HEK293 (cell line): ENCODE data around the gene LGI4.

Source experiments
- FEZF1 ChIP-seq: fragments of 450-650 bp; formaldehyde crosslinking; IDR thresholded peaks from 2 replicates; pipeline ENCODE4 v1.5.1; 2016; ENCODE audit warnings: missing biosample characterization, missing genetic modification characterization
- GLI4 ChIP-seq: fragments of 450-650 bp; formaldehyde crosslinking; IDR thresholded peaks from 2 replicates; pipeline ENCODE4 v1.5.1; 2016; ENCODE audit warnings: missing biosample characterization, missing genetic modification characterization
- HIC1 ChIP-seq: fragments of 450-650 bp; formaldehyde crosslinking; IDR thresholded peaks from 2 replicates; pipeline ENCODE4 v1.5.1; 2016; ENCODE audit warnings: missing biosample characterization, missing genetic modification characterization
- HOXA7 ChIP-seq: sonication (generic); formaldehyde crosslinking; IDR thresholded peaks from 2 replicates; pipeline ENCODE4 v1.8.1; 2022; ENCODE audit warnings: missing genetic modification reagents, borderline replicate concordance
- PBX3 ChIP-seq: sonication (generic); formaldehyde crosslinking; IDR thresholded peaks from 2 replicates; pipeline ENCODE4 v1.8.1; 2022; ENCODE audit warnings: mild to moderate bottlenecking, moderate library complexity, missing genetic modification reagents
- RBAK ChIP-seq: fragments of 450-650 bp; formaldehyde crosslinking; IDR thresholded peaks from 2 replicates; pipeline ENCODE4 v1.5.1; 2016; ENCODE audit warnings: missing biosample characterization, missing genetic modification characterization
- SP7 ChIP-seq: fragments of 450-650 bp; formaldehyde crosslinking; IDR thresholded peaks from 2 replicates; pipeline ENCODE4 v1.5.1; 2016; ENCODE audit warnings: missing biosample characterization, missing genetic modification characterization
- ZBTB17 ChIP-seq: fragments of 450-650 bp; formaldehyde crosslinking; IDR thresholded peaks from 2 replicates; pipeline ENCODE4 v1.5.1; 2016; ENCODE audit warnings: missing biosample characterization, missing genetic modification characterization
- ZBTB20 ChIP-seq: fragments of 450-650 bp; formaldehyde crosslinking; IDR thresholded peaks from 2 replicates; pipeline ENCODE4 v1.5.1; 2016; ENCODE audit warnings: missing biosample characterization, missing genetic modification characterization
- ZBTB26 ChIP-seq: fragments of 450-650 bp; formaldehyde crosslinking; optimal IDR thresholded peaks from 2 replicates; pipeline ENCODE3; 2016; ENCODE audit warnings: missing biosample characterization, mild to moderate bottlenecking, missing genetic modification characterization
- ZEB2 ChIP-seq: fragments of 450-650 bp; formaldehyde crosslinking; IDR thresholded peaks from 2 replicates; pipeline ENCODE4 v1.5.1; 2016; ENCODE audit warnings: missing biosample characterization, missing genetic modification characterization
- ZNF133 ChIP-seq: fragments of 450-650 bp; formaldehyde crosslinking; IDR thresholded peaks from 2 replicates; pipeline ENCODE4 v1.5.1; 2016; ENCODE audit warnings: missing biosample characterization, missing genetic modification characterization
- ZNF202 ChIP-seq: fragments of 450-650 bp; formaldehyde crosslinking; IDR thresholded peaks from 2 replicates; pipeline ENCODE4 v1.5.1; 2016; ENCODE audit warnings: missing biosample characterization, missing genetic modification characterization, borderline replicate concordance
- ZNF248 ChIP-seq: fragments of 450-650 bp; formaldehyde crosslinking; IDR thresholded peaks from 2 replicates; pipeline ENCODE4 v1.5.1; 2017; ENCODE audit warnings: missing biosample characterization, missing genetic modification characterization
- ZNF350 ChIP-seq: fragments of 450-650 bp; formaldehyde crosslinking; IDR thresholded peaks from 2 replicates; pipeline ENCODE4 v1.5.0; 2017; ENCODE audit warnings: missing biosample characterization, mild to moderate bottlenecking, missing genetic modification characterization
- ZNF473 ChIP-seq: fragments of 450-650 bp; formaldehyde crosslinking; IDR thresholded peaks from 2 replicates; pipeline ENCODE4 v1.5.1; 2017; ENCODE audit warnings: missing biosample characterization, missing genetic modification characterization
- ZNF521 ChIP-seq: fragments of 450-650 bp; formaldehyde crosslinking; IDR thresholded peaks from 2 replicates; pipeline ENCODE4 v1.5.1; 2017; ENCODE audit warnings: missing biosample characterization, mild to moderate bottlenecking, missing genetic modification characterization
- ZNF544 ChIP-seq: fragments of 450-650 bp; formaldehyde crosslinking; IDR thresholded peaks from 2 replicates; pipeline ENCODE4 v1.5.0; 2017; ENCODE audit warnings: missing biosample characterization, missing genetic modification characterization
- ZNF621 ChIP-seq: fragments of 450-650 bp; formaldehyde crosslinking; IDR thresholded peaks from 2 replicates; pipeline ENCODE4 v1.5.1; 2017; ENCODE audit warnings: missing biosample characterization, missing genetic modification characterization
- ZNF658 ChIP-seq: fragments of 450-650 bp; formaldehyde crosslinking; IDR thresholded peaks from 2 replicates; pipeline ENCODE4; 2016; ENCODE audit warnings: missing biosample characterization, missing genetic modification characterization
- ZNF670 ChIP-seq: fragments of 450-650 bp; formaldehyde crosslinking; IDR thresholded peaks from 2 replicates; pipeline ENCODE4 v1.5.1; 2016; ENCODE audit warnings: missing biosample characterization, missing genetic modification characterization, low read depth
- ZNF776 ChIP-seq: fragments of 450-650 bp; formaldehyde crosslinking; IDR thresholded peaks from 2 replicates; pipeline ENCODE4 v1.5.0; 2017; ENCODE audit warnings: missing biosample characterization, missing genetic modification characterization, borderline replicate concordance
- ZNF791 ChIP-seq: fragments of 450-650 bp; formaldehyde crosslinking; IDR thresholded peaks from 2 replicates; pipeline ENCODE4 v1.5.1; 2016; ENCODE audit warnings: missing biosample characterization, missing genetic modification characterization
- ZSCAN16 ChIP-seq: fragments of 450-650 bp; formaldehyde crosslinking; IDR thresholded peaks from 2 replicates; pipeline ENCODE4 v1.5.1; 2016; ENCODE audit warnings: missing biosample characterization, missing genetic modification characterization
- ZSCAN18 ChIP-seq: fragments of 450-650 bp; formaldehyde crosslinking; IDR thresholded peaks from 2 replicates; pipeline ENCODE4 v1.5.1; 2016; ENCODE audit warnings: missing biosample characterization, missing genetic modification characterization
- TF ChIP-seq, protein P1 (sequence below): fragments of 450-650 bp; formaldehyde crosslinking; IDR thresholded peaks from 2 replicates; pipeline ENCODE4 v1.5.1; 2016; ENCODE audit warnings: missing biosample characterization, missing genetic modification characterization
- TF ChIP-seq, protein P2 (sequence below): fragments of 450-650 bp; formaldehyde crosslinking; IDR thresholded peaks from 2 replicates; pipeline ENCODE4 v1.5.1; 2016; ENCODE audit warnings: missing biosample characterization, missing genetic modification characterization

The LGI4 gene

GRCh38 chr19:35105411-35106290 lies 29.2 kb downstream of the LGI4 start (continued):
- TF ChIP-seq FEZF1 (tag by site-specific recombination) (no peak), ZNF658 (tag by site-specific recombination) (peak; percentile 59; the same call in 1 of the 2 replicates), RBAK (tag by site-specific recombination) (no peak), SP7 (tag by site-specific recombination) (no peak), ZNF776 (tag by site-specific recombination) (peak; percentile 63), HOXA7 (CRISPR knock-in tag) (no peak), ZNF248 (tag by site-specific recombination) (peak; percentile 29; the same call in 1 of the 2 replicates), HIC1 (tag by site-specific recombination) (0 out of 2 replicates have a peak, but pooled peaks have one; percentile 36), ZNF350 (no peak), ZBTB20 (tag by site-specific recombination) (peak; percentile 17; the same call in 1 of the 2 replicates), ZEB2 (tag by site-specific recombination) (no peak), ZSCAN18 (tag by site-specific recombination) (0 out of 2 replicates have a peak, but pooled peaks have one; percentile 10), ZNF791 (peak; percentile 11), ZNF544 (tag by site-specific recombination) (peak; percentile 67), ZNF202 (0 out of 2 replicates have a peak, but pooled peaks have one; percentile 10), ZNF670 (tag by site-specific recombination) (peak; percentile 93; the same call in 1 of the 2 replicates), PBX3 (CRISPR knock-in tag) (no peak), ZSCAN16 (no peak), ZBTB26 (peak; percentile 11), ZNF521 (tag by site-specific recombination) (peak; percentile 98), GLI4 (tag by site-specific recombination) (0 out of 2 replicates have a peak, but pooled peaks have one; percentile 64), ZNF473 (tag by site-specific recombination) (peak; percentile 91), ZNF133 (tag by site-specific recombination) (peak; percentile 40; the same call in 1 of the 2 replicates), ZBTB17 (tag by site-specific recombination) (no peak), ZNF621 (peak; percentile 73; the same call in 1 of the 2 replicates)
- TF ChIP-seq, protein P1, sequence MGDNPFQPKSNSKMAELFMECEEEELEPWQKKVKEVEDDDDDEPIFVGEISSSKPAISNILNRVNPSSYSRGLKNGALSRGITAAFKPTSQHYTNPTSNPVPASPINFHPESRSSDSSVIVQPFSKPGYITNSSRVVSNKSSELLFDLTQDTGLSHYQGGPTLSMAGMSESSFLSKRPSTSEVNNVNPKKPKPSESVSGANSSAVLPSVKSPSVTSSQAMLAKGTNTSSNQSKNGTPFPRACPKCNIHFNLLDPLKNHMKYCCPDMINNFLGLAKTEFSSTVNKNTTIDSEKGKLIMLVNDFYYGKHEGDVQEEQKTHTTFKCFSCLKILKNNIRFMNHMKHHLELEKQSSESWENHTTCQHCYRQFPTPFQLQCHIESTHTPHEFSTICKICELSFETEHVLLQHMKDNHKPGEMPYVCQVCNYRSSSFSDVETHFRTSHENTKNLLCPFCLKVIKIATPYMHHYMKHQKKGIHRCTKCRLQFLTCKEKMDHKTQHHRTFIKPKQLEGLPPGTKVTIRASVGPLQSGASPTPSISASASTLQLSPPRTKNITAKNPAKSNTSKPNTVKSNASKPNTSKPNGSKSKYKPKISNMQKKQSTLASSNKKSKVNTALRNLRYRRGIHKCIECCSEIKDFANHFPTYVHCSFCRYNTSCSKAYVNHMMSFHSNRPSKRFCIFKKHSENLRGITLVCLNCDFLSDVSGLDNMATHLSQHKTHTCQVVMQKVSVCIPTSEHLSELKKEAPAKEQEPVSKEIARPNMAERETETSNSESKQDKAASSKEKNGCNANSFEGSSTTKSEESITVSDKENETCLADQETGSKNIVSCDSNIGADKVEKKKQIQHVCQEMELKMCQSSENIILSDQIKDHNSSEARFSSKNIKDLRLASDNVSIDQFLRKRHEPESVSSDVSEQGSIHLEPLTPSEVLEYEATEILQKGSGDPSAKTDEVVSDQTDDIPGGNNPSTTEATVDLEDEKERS (tag by site-specific recombination), result no peak
- TF ChIP-seq, protein P2, sequence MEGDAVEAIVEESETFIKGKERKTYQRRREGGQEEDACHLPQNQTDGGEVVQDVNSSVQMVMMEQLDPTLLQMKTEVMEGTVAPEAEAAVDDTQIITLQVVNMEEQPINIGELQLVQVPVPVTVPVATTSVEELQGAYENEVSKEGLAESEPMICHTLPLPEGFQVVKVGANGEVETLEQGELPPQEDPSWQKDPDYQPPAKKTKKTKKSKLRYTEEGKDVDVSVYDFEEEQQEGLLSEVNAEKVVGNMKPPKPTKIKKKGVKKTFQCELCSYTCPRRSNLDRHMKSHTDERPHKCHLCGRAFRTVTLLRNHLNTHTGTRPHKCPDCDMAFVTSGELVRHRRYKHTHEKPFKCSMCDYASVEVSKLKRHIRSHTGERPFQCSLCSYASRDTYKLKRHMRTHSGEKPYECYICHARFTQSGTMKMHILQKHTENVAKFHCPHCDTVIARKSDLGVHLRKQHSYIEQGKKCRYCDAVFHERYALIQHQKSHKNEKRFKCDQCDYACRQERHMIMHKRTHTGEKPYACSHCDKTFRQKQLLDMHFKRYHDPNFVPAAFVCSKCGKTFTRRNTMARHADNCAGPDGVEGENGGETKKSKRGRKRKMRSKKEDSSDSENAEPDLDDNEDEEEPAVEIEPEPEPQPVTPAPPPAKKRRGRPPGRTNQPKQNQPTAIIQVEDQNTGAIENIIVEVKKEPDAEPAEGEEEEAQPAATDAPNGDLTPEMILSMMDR (tag by site-specific recombination), result peak; percentile 7; the same call in 1 of the 2 replicates
